ENCODE measurements around the gene PEA15.

DNA sequence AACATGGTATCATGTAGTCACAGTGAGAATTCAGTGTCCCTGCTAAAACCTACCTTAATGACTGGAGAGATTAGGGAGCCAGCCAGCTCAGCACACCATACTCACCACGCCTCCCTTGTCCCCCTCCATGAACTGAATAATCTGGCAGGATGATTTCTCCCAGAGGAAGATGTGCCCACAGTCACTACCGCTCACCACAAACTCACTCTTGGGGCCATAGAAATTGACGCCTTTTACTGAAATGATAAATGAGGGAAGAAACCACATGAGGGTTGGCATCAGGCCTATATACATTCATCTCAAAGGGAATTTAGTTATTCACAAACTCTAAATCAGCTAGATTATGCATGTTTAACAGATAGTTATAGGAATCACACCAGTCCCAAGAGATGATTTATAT, 17.4 kb downstream of the PEA15 start:
- TF ChIP-seq, protein P1, sequence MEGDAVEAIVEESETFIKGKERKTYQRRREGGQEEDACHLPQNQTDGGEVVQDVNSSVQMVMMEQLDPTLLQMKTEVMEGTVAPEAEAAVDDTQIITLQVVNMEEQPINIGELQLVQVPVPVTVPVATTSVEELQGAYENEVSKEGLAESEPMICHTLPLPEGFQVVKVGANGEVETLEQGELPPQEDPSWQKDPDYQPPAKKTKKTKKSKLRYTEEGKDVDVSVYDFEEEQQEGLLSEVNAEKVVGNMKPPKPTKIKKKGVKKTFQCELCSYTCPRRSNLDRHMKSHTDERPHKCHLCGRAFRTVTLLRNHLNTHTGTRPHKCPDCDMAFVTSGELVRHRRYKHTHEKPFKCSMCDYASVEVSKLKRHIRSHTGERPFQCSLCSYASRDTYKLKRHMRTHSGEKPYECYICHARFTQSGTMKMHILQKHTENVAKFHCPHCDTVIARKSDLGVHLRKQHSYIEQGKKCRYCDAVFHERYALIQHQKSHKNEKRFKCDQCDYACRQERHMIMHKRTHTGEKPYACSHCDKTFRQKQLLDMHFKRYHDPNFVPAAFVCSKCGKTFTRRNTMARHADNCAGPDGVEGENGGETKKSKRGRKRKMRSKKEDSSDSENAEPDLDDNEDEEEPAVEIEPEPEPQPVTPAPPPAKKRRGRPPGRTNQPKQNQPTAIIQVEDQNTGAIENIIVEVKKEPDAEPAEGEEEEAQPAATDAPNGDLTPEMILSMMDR (IDR thresholded peaks at IDR 0.05) = no peak
- TF ChIP-seq POLR2A (IDR thresholded peaks at IDR 0.05) = no peak
